GM23338 (cell line): ENCODE results near the gene CDCA4. TPM values are rescaled to one million over a fixed set of nuclear protein-coding genes. Genes with fewer than 3 reads are reported as not detected.

Experiments used
- ATAC-seq: fragments of 200-7000 bp; cut with Tn5 transposase; 3 replicates; pipeline ENCODE4 v1.9.1; 2020
- DNase-seq: peaks from one replicate; pipeline ENCODE4 v3.0.0-alpha.2; 2015; ENCODE audit warnings: low spot score
- H2AFZ ChIP-seq: fragments of 200-600 bp; sonication (generic); 2 replicates; pipeline ENCODE4 v1.8.0; 2016; ENCODE audit warnings: antibody characterized with exemption, mild to moderate bottlenecking, moderate library complexity
- H3F3A ChIP-seq: fragments of 200-600 bp; sonication (generic); replicated peaks from 2 replicates; pipeline ENCODE4 v1.8.0; 2017; ENCODE audit warnings: antibody characterized with exemption, mixed run types, low read depth
- H3K27ac ChIP-seq: fragments of 200-600 bp; sonication (generic); 2 replicates; pipeline ENCODE4 v1.6.1; 2016; ENCODE audit warnings: low read depth
- H3K27me3 ChIP-seq: fragments of 200-600 bp; sonication (generic); 2 replicates; pipeline ENCODE4 v1.8.0; 2016; ENCODE audit warnings: mild to moderate bottlenecking, mixed run types, moderate library complexity; ENCODE audit not compliant: insufficient read depth
- H3K36me3 ChIP-seq: fragments of 200-600 bp; sonication (generic); 2 replicates; pipeline ENCODE4 v1.8.0; 2016; ENCODE audit warnings: mild to moderate bottlenecking; ENCODE audit not compliant: insufficient read depth
- H3K4me1 ChIP-seq: fragments of 200-600 bp; sonication (generic); 2 replicates; pipeline ENCODE4 v1.8.0; 2016; ENCODE audit warnings: mild to moderate bottlenecking, moderate library complexity; ENCODE audit not compliant: insufficient read depth
- H3K4me2 ChIP-seq: fragments of 200-600 bp; sonication (generic); 2 replicates; pipeline ENCODE4 v1.7.1; 2017; ENCODE audit warnings: mixed run types
- H3K4me3 ChIP-seq: fragments of 200-600 bp; sonication (generic); 2 replicates; pipeline ENCODE4 v1.6.1; 2016; ENCODE audit warnings: mixed run types
- H3K79me2 ChIP-seq: fragments of 200-600 bp; sonication (generic); replicated peaks from 2 replicates; pipeline ENCODE4 v1.8.0; 2017; ENCODE audit warnings: mild to moderate bottlenecking; ENCODE audit not compliant: insufficient read depth
- H3K9me2 ChIP-seq: fragments of 200-600 bp; sonication (generic); 2 replicates; pipeline ENCODE4 v1.8.0; 2017; ENCODE audit not compliant: insufficient read depth
- H4K20me1 ChIP-seq: fragments of 200-600 bp; sonication (generic); replicated peaks from 2 replicates; pipeline ENCODE4 v1.8.0; 2017; ENCODE audit warnings: mild to moderate bottlenecking; ENCODE audit not compliant: insufficient read depth
- H3K27ac Mint-ChIP-seq: 2 replicates; pipeline ENCODE4 v1.8.0; 2020; ENCODE audit warnings: inconsistent platforms, mild to moderate bottlenecking, moderate library complexity, mixed read lengths
- H3K27me3 Mint-ChIP-seq: 3 replicates; pipeline ENCODE4 v1.8.0; 2022; ENCODE audit warnings: low read depth, mild to moderate bottlenecking, moderate library complexity, mixed read lengths, inconsistent platforms; ENCODE audit not compliant: insufficient read depth, poor library complexity
- H3K36me3 Mint-ChIP-seq: 3 replicates; pipeline ENCODE4 v1.8.0; 2021; ENCODE audit warnings: low read depth, mild to moderate bottlenecking, inconsistent platforms, moderate library complexity, mixed read lengths
- H3K4me1 Mint-ChIP-seq: 3 replicates; pipeline ENCODE4 v1.8.0; 2020; ENCODE audit warnings: mild to moderate bottlenecking, inconsistent platforms, mixed read lengths
- H3K4me3 Mint-ChIP-seq: 3 replicates; pipeline ENCODE4 v1.8.0; 2021; ENCODE audit warnings: moderate library complexity, mild to moderate bottlenecking, inconsistent platforms, mixed read lengths
- H3K9me3 Mint-ChIP-seq: 3 replicates; pipeline ENCODE4 v1.8.0; 2020; ENCODE audit warnings: moderate library complexity, mild to moderate bottlenecking, inconsistent platforms, mixed read lengths
- CREB1 ChIP-seq: fragments of 250-450 bp; sonication (Bioruptor Pico); IDR thresholded peaks from 2 replicates; pipeline ENCODE4 v1.5.0; 2020; ENCODE audit warnings: low read depth, mild to moderate bottlenecking, moderate library complexity
- CTCF ChIP-seq, 2 experiments: fragments of 200-600 bp in 1 of 2; sonication (generic) in 1 of 2; conservative IDR thresholded peaks; 2 replicates each; pipeline versions ENCODE4 v1.5.1 to v1.6.1; 2016 to 2017; ENCODE audit warnings: antibody characterized with exemption in 2 of 2, low read depth in 2 of 2, mild to moderate bottlenecking in 2 of 2, moderate library complexity in 1 of 2
- ETS1 ChIP-seq: IDR thresholded peaks from 2 replicates; pipeline ENCODE4 v1.6.1; 2016; ENCODE audit warnings: antibody characterized with exemption
- EZH2 ChIP-seq: fragments of 200-600 bp; sonication (generic); IDR thresholded peaks from one replicate; pipeline ENCODE4 v1.8.0; 2017; ENCODE audit warnings: antibody characterized with exemption, mild to moderate bottlenecking, low read depth; ENCODE audit not compliant: unreplicated experiment
- EZH2phosphoT487 ChIP-seq: fragments of 200-600 bp; sonication (generic); IDR thresholded peaks from one replicate; pipeline ENCODE4 v1.8.1; 2018; ENCODE audit warnings: antibody characterized with exemption; ENCODE audit not compliant: unreplicated experiment
- POLR2AphosphoS5 ChIP-seq: IDR thresholded peaks from 2 replicates; pipeline ENCODE4 v1.6.1; 2016; ENCODE audit warnings: antibody characterized with exemption, low read depth
- REST ChIP-seq: IDR thresholded peaks from one replicate; pipeline ENCODE4 v1.6.1; 2018; ENCODE audit warnings: antibody characterized with exemption; ENCODE audit not compliant: unreplicated experiment
- STAT1 ChIP-seq: IDR thresholded peaks from one replicate; pipeline ENCODE4 v1.6.1; 2016; ENCODE audit warnings: antibody characterized with exemption; ENCODE audit not compliant: unreplicated experiment
- ZNF331 ChIP-seq: fragments of 250-450 bp; sonication (Bioruptor Pico); IDR thresholded peaks from 2 replicates; pipeline ENCODE4 v1.5.0; 2020; ENCODE audit warnings: low read depth, mild to moderate bottlenecking, moderate library complexity
- polyA plus RNA-seq: library from polyadenylated mRNA; unstranded; fragments of >200 nt; fragmentation: Nextera tagmentation; extraction: Ambion mirVana; gene quantifications from 2 replicates; pipeline ENCODE4 v1.2.1, GENCODE V29; 2016
- total RNA-seq: library from RNA; depleted of rRNA; stranded (reverse); fragments of >200 nt; shearing (Covaris generic); gene quantifications from 2 replicates; pipeline ENCODE4 v1.2.3, GENCODE V29; 2014
- TF ChIP-seq, protein P1 (sequence below): fragments of 250-450 bp; sonication (Bioruptor Pico); IDR thresholded peaks from 2 replicates; pipeline ENCODE4 v1.5.0; 2020; ENCODE audit warnings: mild to moderate bottlenecking, moderate library complexity

CDCA4 gene
- total and polyA plus RNA-seq, 2 experiments from 2014 or later = 32.6 to 70.7 TPM

DNA sequence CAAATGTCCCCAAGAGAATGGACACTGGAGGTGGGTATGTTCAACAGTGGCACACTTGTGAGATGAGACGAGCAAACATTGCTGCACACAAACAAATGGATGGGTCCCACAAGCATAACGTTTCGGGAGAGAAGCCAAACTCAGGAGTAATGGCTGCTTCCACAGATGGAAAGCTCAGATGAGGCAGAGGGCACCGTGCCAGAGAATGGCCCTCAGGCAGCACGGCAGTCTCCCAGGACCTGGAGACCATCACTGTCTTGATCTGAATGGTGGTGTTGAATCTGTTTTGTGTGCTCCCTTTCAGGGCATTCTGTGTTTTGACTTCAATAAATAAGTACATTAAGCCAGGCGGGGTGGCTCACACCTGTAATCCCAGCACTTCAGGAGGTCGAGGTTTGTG lies 8.5 kb upstream of the CDCA4 start (continued):
- TF ChIP-seq, protein P1, sequence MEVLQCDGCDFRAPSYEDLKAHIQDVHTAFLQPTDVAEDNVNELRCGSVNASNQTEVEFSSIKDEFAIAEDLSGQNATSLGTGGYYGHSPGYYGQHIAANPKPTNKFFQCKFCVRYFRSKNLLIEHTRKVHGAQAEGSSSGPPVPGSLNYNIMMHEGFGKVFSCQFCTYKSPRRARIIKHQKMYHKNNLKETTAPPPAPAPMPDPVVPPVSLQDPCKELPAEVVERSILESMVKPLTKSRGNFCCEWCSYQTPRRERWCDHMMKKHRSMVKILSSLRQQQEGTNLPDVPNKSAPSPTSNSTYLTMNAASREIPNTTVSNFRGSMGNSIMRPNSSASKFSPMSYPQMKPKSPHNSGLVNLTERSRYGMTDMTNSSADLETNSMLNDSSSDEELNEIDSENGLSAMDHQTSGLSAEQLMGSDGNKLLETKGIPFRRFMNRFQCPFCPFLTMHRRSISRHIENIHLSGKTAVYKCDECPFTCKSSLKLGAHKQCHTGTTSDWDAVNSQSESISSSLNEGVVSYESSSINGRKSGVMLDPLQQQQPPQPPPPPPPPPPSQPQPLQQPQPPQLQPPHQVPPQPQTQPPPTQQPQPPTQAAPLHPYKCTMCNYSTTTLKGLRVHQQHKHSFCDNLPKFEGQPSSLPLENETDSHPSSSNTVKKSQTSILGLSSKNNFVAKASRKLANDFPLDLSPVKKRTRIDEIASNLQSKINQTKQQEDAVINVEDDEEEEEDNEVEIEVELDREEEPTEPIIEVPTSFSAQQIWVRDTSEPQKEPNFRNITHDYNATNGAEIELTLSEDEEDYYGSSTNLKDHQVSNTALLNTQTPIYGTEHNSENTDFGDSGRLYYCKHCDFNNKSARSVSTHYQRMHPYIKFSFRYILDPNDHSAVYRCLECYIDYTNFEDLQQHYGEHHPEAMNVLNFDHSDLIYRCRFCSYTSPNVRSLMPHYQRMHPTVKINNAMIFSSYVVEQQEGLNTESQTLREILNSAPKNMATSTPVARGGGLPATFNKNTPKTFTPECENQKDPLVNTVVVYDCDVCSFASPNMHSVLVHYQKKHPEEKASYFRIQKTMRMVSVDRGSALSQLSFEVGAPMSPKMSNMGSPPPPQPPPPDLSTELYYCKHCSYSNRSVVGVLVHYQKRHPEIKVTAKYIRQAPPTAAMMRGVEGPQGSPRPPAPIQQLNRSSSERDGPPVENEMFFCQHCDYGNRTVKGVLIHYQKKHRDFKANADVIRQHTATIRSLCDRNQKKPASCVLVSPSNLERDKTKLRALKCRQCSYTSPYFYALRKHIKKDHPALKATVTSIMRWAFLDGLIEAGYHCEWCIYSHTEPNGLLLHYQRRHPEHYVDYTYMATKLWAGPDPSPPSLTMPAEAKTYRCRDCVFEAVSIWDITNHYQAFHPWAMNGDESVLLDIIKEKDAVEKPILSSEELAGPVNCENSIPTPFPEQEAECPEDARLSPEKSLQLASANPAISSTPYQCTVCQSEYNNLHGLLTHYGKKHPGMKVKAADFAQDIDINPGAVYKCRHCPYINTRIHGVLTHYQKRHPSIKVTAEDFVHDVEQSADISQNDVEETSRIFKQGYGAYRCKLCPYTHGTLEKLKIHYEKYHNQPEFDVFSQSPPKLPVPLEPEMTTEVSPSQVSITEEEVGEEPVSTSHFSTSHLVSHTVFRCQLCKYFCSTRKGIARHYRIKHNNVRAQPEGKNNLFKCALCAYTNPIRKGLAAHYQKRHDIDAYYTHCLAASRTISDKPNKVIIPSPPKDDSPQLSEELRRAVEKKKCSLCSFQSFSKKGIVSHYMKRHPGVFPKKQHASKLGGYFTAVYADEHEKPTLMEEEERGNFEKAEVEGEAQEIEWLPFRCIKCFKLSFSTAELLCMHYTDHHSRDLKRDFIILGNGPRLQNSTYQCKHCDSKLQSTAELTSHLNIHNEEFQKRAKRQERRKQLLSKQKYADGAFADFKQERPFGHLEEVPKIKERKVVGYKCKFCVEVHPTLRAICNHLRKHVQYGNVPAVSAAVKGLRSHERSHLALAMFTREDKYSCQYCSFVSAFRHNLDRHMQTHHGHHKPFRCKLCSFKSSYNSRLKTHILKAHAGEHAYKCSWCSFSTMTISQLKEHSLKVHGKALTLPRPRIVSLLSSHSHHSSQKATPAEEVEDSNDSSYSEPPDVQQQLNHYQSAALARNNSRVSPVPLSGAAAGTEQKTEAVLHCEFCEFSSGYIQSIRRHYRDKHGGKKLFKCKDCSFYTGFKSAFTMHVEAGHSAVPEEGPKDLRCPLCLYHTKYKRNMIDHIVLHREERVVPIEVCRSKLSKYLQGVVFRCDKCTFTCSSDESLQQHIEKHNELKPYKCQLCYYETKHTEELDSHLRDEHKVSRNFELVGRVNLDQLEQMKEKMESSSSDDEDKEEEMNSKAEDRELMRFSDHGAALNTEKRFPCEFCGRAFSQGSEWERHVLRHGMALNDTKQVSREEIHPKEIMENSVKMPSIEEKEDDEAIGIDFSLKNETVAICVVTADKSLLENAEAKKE (CRISPR knock-in tag) = no peak
- TF ChIP-seq EZH2 = no peak

DNA sequence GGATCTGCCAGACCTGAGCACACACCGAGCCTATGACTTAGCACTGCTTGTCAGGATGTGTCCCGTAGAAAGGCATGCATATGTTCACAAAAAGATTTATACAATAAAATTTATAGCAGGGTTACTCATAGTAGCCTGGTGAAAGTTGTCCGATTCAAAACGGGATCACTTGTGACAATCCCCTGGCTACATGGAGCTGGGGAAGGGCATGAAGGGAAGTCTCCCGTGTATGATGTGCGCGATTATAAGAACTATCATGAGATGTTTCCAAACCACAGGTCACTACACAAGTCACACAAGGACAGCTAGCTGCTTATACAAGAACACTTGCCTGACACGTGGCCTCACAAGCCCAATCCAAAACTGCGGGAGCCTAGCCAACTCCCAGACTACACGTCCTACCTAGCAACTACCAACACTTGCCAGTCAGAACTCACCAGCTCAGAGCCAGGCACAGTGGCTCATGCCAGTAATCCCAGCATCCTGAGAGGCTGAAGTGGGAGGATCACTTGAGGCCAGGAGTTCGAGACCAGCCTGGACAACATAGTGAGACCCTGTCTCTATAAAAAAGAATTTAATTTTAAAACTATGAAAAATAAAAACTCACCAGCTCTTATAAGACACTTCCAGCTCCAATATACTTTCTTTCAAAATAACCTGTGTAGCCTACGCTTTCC lies 7.5 kb upstream of the CDCA4 start:
- Mint-ChIP-seq H3K9me3 (no peaks in the 10 kb centered on the region), H3K4me1 (peaks cover 7% of the 10 kb centered on the region), H3K27me3 (peaks cover 19% of the 10 kb centered on the region), H3K27ac (no peak overlapping the region), H3K36me3 (no peaks in the 10 kb centered on the region), H3K4me3 (no peak overlapping the region)
- Histone ChIP-seq H3K9me2 (no peaks in the 10 kb centered on the region), H4K20me1 (0 out of 2 replicates have a peak, but pooled peaks cover 3% of the 10 kb centered on the region), H3K27ac (no peak overlapping the region), H3K27me3 (peaks cover 28% of the 10 kb centered on the region), H3K4me1 (peaks cover 5% of the 10 kb centered on the region), H3K36me3 (no peaks in the 10 kb centered on the region), H2AFZ (no peak overlapping the region), H3K4me2 (no peak overlapping the region), H3F3A (peaks cover 5% of the 10 kb centered on the region; the same call in 1 of the 2 replicates), H3K79me2 (no peaks in the 10 kb centered on the region), H3K4me3 (no peak overlapping the region)
- no peak for ATAC-seq
- no peak for DNase-seq
- TF ChIP-seq ETS1 (no peak), POLR2AphosphoS5 (no peak), CTCF (conservative IDR thresholded peaks at IDR 0.05; ENCODE audit: low read depth in 2 of 2) (no peak), CREB1 (no peak), ZNF331 (no peak), EZH2phosphoT487 (no peak), STAT1 (no peak), REST (no peak), EZH2 (no peak)
